Right hindlimb (tissue), 1 donor: Measurements from ENCODE around the gene RTN4IP1.
"Not testable (repeated sequence)": the region's sequence is repeated elsewhere in the genome, so short reads cannot be mapped to it uniquely, and the experiment has no call there.

ENCODE experiments used
- DNase-seq: peaks from one replicate; pipeline ENCODE4 v3.0.0-alpha.2; 2018

RTN4IP1 gene

DNA sequence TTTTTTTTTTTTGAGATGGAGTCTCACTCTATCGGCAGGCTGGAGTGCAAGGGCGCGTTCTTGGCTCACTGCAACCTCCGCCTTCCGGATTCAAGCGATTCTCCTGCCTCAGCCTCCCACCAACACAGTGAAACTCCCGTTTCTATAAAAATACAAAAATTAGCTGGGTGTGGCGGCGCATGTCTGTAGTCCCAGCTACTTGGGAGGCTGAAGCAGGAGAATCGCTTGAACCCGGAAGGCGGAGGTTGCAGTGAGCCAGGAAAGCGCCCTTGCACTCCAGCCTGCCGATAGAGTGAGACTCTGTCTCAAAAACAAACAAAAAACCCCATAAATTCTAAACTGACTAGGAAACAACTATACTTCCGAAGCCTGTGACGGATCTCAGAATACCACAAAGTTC lies 1.5 kb downstream of the RTN4IP1 start:
- not testable (repeated sequence) for DNase-seq

- DNase-seq, result no peak
Measured at GRCh38 chr6:106626485-106626884, 2.8 kb downstream of the RTN4IP1 start.

GRCh38 chr6:106623039-106623438 lies 6.3 kb downstream of the RTN4IP1 start:
- DNase-seq, result no peak

DNA sequence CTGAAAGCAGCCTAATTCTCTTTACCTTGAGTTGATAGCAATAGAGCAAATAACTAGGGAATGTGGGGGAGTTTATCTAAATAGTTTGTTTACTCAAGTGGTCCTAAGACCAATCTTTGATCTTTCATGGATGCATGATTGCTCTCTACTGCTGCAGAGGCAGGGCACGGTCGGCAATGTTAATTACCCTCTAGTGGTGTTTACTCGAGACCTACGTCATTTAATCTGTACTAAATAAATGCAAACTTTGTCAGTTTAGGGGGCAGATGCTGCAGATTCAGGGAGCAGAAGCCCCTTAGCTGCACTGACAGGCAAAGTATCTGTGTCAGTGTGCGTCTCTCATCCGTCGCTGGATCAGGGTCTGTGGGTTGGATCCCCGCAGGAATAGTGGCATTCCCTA lies 6.9 kb downstream of the RTN4IP1 start:
- no peak for DNase-seq

DNA sequence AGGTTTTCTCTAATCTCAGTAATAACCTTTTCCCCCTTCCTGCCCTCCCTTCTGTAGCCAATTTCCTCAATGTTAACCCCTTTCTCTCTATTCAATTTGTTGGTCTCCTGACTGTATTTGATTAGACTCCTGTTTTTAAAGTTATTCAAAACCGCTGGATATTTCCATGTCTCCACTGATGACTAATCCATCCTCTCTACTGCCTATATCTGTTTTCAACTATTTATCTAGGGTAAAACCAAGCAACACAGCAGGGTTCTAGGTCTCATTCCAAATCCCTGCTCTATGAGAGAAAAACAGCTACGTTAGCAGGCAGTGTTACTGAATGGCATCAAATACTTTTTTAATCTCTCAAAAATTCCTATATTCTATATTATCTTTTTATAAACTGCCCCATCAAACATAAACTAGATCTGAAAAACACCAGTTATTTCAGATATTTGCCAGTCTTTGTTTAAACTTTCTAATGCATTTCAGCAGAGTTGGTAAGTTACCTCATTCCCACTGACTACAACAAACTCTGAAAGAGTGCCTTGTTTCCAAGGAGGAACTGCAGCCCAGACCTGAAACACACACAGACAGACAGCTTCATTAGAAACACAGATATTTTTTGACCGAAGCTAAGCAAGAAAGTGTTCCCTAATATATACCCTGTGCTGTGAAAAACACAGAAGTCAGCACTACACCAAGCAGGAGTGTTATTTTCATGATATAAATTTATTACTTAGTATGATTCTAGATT lies 8.2 kb downstream of the RTN4IP1 start:
- DNase-seq, result no peak

DNA sequence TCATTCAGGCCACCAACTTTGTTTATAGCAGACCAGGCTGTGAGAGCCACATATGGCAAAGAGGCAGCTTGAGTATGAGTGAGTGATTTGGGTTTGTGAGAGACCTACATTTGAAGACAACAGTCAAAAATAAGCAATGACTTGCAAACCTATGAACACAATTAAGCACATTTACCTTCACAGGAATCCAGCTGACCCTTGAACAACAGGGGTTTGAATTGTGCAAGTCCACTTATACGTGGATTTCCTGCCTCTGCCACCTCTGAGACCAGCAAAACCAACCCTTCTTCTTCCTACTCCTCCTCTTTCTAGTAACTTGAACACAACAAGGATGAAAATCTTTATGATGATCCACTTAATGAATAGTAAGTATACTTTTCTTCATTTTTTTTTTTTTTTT lies 10.1 kb downstream of the RTN4IP1 start:
- no peak for DNase-seq

DNA sequence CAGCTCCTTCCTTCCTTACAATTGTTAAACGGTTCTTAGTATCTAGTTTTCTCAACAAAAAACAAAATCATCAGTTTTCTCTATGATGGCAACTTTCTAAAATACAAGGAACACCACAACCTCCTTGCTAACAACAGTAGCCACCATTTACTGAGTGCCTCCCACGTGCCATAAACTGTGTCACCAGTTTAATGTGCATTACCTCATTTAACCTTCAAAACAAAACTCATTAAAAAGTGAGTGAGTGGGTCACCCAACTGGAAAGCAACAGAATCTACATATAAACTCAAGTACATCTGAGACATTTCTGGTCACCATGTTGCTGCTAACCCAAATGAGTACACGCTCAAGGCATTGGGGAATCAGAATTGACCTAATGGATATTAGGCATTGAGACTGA lies 11.0 kb downstream of the RTN4IP1 start:
- DNase-seq, result no peak

DNA sequence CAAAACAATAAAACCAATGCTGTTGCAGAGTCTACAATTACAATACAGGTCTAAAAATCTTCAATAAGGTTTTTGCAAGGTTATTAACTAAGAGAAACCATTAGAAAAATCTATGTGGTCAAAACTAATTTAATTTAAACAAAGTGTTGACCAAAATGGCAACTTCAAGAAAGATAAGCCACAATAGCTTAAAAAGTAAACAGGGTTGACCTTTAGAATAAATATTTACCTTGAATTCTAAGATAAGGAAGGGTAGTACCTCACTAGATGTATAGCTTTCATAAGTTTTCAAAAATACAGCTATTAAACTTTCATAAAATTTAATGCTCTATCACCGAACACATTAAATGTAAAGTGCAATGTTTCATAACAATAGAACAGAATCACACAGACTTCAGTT lies 11.4 kb downstream of the RTN4IP1 start:
- no peak for DNase-seq

DNA sequence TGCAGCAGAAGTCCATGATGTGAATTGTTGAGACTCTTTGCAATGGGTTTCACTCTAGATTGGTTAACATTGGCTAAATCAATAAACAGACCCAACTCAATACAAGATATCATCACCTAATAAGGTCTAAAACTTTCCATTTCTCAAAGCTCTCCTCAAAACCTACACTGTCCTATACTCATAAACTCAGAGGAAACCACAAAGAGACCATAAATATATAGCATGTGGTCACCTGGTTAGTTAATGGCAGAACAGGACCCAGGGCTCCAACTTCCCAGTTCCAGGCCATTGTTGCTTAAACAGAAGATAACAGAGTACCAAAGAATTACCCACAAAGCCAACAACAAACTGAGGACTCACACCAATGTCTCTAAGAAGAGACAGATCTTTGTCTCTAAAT lies 12.0 kb downstream of the RTN4IP1 start:
- no peak for DNase-seq

GRCh38 chr6:106614592-106615257 lies 14.6 kb downstream of the RTN4IP1 start:
- no peak for DNase-seq

- no peak for DNase-seq
Measured at GRCh38 chr6:106614166-106614565, 15.1 kb downstream of the RTN4IP1 start.

DNA sequence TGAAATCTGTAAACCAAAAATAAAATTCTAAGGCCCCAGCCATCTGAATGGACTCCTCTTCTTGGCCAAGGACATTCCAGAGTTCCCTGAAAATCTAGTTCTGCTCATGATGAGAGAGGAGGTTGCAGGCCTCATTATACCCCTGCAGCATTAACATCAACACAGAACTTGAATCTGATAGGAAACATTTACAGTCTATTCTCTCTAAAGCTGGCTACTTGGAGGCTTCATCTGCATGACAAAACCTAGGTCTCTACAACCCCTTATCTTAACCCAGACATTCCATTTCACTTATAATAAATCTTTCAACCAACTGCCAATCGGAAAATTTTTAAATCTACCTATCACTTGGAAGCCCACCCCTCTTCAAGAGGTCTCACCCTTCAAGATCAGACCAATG lies 15.7 kb downstream of the RTN4IP1 start:
- DNase-seq, result no peak

DNA sequence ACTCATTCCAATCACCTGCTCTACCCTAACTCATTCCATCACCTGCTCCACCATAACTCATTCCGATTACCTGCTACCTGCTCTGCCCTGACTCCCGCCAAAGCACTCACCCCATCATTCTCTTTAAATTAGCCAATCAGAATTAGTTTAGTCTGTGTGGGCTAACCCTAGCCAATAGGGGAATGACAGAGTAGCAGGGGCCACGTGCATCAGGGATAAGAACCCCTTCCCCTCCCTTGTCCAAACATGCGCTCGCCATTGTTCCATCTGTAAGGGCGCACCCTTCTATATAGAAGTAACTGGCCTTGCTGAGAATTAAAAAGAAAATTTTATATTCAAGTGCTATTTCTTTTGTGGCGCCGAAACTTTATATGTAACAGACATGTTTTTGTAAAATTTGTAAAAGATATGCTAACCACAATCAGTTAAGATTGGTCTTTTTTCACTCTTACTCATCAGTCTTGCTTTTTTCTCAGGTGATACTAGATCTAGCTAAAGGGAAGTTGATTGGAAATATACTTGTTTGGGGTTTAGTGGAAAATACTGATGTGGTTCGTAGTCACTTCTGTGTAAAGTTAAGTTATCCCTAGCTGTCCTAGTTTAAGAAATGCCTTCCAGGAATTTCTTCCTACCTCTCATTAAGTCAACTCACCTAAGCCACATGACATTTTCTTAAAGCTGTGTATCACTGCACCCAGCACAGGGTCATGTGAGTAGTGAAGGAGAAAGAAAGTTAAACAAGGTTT lies 16.5 kb downstream of the RTN4IP1 start:
- no peak for DNase-seq

GRCh38 chr6:106611030-106611429 lies 18.3 kb downstream of the RTN4IP1 start:
- no peak for DNase-seq

GRCh38 chr6:106609699-106610098 lies 19.6 kb downstream of the RTN4IP1 start:
- peak; percentile 41 for DNase-seq

DNA sequence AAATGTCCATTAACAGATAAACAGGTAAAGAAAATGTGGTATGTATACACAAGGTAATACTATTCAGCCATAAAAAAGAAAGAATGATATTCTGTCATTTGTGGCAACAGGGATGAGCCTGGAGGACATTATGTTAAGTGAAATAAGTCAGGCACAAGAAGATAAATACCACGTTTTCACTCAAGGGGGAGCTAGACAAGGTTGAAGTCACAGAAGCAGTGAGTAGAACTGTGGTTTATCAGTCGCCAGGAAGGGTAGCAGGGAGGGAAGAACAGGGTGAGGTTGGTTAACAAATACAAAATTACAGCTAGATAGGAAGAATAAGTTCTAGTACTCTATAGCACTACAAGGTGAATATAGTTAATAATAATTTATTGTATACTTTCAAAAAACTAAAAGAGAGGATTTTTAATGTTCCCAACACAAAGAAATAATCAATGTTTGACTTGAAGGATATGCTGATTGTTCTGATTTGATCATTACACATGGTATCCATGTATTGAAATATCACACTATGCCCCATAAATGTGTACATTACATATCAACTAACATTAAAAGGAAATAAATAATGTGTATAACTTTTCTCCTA lies 21.1 kb downstream of the RTN4IP1 start:
- DNase-seq, result no peak

DNA sequence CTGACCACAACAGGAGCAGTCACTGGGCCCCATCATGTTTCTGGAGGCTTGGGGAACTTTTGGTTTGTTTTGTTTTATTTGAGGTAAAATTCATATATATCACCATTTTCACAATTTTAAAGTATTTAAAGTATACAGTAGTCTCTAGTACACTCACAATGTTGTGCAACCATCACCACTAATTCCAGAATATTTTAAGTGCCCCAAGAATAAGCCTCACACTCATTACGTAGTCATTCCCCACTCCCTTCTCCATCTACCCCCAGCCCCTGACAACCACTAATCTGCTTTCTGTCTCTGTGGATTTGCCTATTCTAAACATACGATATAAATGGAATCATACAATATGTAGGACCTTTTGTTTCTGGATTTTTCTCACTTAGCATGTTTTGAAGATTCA lies 29.0 kb downstream of the RTN4IP1 start:
- no peak for DNase-seq

DNA sequence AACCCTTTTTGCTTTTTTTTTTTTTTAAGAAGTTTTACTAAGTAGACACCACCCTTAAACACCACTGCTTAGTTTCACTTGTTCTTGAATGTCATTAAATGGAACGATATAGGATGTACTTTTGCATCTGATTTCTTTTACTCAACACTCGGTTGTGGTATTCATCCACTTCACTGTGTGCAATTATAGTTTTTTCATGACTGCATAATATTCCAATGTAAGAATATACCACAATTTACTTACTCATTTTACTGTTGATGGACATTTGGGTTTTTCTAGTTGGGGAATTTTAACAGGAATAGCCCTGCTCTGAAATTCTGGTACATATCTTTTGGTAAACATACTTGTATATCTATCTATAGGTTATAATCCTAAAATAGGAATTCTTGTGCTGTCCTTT lies 29.9 kb downstream of the RTN4IP1 start:
- no peak for DNase-seq

- no peak for DNase-seq
Measured at GRCh38 chr6:106591111-106591825, 38.0 kb downstream of the RTN4IP1 start.

DNA sequence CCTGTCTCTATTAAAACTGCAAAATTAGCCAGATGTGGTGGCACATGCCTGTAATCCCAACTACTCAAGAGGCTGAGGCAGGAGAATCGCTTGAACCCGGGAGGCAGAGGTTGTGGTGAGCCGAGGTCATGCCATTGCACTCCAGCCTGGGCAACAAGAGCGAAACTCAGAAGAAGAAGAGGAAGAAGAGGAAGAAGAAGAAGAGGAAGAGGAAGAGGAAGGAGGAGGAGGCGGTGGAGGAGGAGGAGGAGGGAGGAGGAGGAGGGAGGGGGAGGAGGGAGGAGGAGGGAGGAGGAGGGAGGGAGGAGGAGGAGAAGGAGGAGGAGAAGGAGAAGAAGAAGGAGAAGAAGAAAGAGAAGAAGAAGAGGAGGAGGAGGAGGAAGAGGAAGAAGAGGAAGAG lies 40.4 kb downstream of the RTN4IP1 start:
- not testable (repeated sequence) for DNase-seq

DNA sequence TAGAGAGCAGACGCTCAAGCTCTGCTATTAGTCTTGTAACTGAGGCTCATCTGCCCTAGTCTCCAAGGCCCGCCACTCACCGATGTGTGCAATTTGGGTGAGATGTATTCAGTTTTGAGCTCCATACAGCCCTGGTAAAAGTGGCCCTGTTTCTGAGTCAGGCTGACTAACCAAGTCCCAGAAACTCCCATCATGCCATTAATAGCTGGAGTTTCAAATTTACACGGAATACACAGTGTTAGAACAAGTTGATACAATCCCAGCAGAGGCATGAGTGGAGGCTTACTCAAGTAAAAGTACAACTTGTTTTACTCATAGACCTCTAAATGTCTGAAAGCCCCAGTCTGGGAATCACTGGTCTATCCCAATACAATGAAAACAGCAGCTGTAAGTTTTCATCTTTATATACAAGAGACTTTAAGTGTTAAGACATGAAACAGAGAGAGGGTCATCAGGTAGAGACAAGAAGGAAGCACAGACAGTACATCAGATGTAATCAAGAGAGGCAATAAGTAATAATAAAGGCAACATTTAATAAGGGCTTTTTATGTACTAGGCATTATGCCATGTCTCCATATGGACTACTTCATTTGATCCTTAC lies 42.4 kb downstream of the RTN4IP1 start:
- no peak for DNase-seq

DNA sequence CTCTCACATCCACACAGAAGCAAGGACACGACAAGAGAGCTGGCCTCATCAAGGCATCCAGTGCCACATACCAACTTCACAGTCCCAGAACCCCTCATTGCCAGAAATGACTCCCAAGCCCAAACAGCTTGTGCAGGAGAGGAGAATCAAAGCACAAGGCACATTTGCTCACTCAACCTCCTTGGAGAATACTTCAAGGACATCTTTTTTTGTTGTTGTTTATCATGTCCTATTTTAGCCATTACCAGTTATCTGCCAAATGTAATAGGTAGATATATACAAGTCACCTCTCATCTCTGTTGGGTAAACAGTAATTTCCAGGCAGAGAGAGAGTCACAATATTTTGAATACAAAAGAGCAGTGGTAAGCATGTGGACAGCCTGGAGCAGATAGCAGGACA lies 47.8 kb downstream of the RTN4IP1 start:
- DNase-seq, result no peak

DNA sequence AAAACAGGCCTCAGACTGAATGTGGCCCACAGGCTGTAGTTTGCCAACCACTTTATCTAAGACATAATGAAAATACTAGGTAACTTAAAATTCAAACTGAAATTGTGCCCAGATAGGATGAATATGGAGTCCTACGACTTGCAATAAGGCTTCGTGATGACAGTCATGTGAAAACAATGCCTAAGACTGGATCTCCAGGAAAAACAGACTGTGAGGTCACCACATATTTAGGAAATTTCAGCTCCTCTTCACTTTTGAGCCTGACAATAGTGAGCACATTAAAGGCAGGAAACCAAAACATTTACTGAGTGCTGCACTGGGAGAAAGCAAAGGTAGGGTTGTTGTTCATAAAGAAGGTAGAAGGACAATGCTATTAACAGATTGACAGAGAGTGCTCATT lies 50.0 kb downstream of the RTN4IP1 start:
- DNase-seq, result no peak
